NCI-H1694 (cell line): ENCODE data around the gene NUBP1.
"Not testable (repeated sequence)": the region's sequence is repeated elsewhere in the genome, so short reads cannot be mapped to it uniquely, and the experiment has no call there.

ENCODE experiments used
- DNase-seq: peaks from one replicate; lab custom pipeline; 2025; lab: John Stamatoyannopoulos, UW

Gene NUBP1

DNA sequence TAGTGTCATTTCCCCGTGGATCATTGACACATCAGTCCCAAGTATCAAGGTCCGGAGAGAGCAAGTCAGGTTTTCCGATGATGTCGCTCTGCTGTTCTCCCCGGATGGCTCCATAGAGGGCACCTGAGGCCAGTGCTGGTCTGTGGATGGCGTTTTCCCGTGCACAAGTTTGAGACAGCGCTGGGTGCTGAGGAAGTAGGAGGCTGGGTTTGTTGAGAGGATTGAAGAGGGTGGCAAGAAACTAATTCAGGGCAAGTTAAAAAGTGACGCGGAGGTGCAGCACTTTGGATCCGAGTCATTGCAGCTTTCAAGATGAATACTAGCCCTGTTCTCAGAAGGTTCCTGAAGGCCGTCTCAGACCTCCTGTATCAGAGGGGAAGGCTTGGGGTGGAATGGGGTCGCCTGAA, 7.7 kb downstream of the NUBP1 start:
- DNase-seq, result no peak

DNA sequence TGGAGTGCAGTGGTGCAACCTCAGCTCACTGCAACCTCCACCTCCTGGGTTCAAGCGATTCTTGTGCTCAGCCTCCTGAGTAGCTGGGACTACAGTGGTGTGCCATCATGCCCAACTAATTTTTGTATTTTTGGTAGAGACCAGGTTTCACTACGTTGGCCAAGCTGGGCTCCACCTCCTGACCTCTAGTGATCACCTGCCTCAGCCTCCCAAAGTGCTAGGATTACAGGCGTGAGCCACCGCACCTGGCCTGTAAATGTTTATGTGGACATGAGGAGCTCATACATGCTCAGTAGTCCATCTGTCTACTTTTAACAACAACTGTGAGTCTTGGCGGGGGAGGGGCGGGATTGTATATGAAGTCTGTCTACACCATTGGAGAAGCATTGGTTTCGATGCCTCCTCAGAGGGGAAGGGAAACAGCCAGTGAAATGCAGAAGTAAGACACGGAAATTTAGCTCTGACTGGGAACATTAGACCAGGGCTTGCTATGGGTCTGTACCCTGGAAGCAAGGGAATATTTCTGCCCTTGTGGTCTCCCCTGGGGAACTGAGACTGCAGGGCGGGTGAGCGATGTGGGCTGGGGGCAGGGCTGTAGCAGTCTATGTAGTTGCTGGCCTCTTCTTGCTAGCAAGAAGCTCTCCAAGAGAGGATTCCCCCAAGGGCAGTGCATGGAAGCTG, 9.3 kb downstream of the NUBP1 start:
- DNase-seq, result no peak

DNA sequence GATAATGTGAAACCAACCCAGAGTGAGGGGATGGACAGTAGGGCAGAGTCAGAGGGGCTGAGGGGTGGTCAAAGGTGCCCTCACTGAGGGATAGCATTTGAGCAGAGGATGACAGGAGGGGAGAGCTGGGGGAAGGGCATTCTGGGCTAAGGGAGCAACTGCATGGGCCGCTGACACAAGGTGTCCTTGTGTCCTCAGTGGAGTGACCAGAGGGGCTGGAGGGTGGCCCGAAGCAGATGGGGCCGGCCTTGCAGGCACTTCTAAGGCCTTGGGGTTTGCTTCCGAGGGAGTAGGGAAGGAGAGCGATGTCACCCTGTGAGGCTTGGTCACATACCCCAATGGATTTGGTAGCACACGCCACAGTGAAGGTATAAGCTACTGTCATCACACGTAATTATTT, 10.0 kb downstream of the NUBP1 start:
- DNase-seq, result no peak

DNA sequence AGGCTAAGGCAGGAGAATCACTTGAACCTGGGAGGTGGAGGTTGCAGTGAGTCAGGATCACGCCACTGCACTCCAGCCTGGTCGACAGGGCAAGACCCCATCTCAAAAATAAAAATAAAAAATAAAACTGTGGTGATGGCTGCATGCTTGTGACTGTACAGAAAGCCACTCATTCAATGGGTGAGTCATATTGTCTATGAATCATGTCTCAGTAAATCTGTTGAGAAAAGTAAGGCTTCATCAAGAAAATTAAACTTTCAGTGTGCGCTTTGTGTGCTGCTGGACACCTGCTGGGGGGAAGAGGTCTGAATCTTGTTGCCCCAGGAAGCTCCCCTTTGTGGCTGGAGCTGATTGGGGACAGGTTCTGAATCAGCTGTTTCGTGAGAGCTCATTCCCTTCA, 11.3 kb downstream of the NUBP1 start:
- DNase-seq, result no peak

DNA sequence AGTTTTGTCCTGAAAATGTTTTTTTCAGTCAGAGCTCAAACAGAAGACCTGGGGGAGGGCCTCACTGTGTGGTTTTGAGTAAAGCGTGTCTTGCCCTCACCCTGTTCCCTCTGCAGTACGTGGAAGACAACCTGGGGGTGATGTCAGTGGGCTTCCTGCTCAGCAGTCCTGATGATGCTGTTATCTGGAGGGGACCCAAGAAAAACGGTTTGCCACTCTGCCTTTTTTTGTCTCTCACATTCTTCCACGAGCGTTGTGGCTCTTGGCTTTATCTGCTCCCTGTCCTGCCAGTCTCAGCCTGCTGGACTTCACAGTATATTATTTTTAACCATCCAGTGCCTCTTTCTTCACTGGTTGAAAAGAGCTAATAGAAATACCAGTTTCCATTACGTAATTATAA, 12.9 kb downstream of the NUBP1 start:
- DNase-seq, result no peak

DNA sequence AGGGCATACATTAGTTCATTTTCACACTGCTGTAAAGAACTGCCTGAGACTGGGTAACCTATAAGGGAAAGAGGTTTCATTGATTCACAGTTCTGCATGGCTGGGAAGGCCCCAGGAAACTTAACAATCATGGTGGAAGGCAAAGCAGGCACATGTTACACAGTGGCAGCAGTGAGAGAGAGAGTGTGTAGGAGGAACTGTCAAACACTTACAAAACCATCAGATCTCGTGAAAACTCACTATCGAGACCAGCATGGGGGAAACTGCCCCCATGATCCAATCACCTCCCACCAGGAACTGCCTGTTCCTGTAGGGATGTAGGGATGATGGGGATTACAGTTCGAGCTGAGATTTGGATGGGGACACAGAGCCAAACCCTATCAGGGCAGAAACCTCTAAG, 17.2 kb downstream of the NUBP1 start:
- DNase-seq, result no peak

DNA sequence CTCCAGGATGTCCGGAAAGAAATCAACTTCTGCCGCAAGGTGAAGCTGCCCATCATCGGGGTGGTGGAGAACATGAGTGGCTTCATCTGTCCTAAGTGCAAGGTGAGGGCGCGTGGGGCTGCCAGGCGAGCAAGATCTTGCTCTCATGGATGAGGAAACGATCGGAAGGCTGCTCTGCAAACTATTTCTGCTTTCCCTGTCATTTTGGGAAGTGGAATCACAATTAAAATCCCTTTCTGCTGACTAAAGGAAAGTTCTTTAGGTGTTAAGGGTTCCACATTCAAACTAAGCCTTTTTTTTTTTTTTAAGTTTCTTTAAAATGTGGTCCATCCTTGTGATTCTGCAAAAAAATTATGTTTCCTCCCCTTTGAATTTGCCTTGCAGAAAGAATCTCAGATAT, 17.7 kb downstream of the NUBP1 start:
- DNase-seq, result no peak

DNA sequence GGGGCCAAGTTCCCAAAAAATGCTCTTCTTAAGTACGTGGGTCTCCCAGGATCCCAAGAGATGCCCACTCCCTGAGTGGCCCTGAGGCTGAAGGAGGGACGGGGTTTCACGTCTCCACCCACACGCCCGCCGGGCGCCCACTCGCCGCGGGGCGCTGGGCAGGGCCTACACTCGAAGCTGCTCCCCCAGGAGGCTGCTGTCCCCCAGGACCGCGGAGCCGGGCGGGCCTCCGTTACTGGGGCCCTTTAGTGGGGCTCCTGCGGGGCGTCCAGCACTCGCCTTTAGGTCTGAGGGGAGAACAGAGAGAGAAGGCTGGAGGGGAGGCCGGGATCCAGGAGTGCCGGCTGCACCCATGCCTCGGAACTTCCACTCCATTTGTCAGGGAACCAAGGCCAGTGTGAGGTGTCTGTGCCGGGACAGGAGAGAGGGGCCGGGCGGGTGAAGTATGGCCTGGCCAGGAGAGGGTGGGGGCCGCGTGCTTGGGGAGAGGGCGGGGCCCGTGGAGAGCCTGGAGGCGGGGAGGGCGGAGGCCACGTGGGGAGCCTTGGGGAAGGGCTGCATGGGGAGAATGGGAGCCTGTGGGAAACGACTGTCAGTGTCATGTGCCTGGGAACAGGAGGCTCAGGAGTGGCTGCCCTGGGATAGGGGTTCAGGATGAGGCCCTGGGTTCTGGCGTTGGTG, 18.8 kb downstream of the NUBP1 start:
- no peak for DNase-seq

DNA sequence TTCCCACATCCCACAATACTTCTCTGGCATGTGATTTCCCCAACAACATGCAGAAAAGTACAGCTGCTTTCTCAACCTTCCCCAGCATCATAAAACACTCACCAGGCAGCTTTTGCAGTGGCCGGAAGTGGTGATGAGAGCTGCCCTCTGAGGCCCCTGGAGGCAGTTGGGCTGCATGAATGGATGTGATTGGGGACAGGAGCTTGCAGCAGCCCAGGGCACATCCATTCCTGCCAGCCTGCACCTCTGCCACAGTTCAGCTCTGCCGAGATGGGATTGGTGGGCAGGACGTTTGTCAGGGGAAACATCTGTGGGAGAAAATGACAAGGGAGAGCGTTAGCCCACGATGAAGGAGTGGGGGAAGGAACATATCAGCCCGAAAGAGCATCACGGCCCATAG, 19.8 kb downstream of the NUBP1 start:
- DNase-seq, result no peak

DNA sequence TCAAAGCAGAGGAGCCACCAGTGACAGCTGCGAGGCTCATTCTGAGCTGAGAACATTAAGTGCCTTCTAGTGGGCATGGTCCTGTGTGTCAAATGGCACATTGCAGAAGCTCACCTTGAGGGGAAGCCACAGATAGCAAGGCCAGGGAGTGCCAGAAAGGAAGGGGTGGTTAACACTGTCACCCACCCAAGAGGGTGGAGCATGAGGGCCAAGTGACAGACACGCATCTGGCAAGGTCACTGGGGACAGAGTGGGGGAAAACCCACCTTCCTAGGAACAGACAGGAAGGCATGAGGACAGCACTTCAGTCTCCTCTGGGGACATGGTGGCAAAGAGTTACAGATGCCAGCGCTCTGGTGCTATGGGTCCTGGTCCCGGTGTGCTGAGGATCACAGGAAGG, 22.1 kb downstream of the NUBP1 start:
- DNase-seq, result no peak

DNA sequence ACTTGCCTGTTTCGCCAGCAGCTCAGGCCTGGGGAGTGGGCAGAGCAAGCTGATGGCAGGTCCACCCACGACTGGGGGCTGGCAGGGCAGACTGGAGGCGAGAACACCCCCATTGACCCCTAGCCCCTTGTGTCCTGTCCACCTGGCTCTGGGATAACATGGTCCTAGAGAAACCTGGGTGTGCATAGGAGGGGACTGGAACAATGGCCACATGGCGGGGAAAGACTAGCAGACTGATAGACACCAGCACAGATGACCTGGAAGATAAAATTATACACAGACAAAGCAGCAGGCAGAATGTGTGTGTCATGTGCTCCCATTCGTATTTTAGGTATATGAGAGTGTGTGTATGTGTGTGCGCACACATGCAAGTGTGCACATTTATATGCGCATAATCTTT, 23.5 kb downstream of the NUBP1 start:
- DNase-seq, result no peak

DNA sequence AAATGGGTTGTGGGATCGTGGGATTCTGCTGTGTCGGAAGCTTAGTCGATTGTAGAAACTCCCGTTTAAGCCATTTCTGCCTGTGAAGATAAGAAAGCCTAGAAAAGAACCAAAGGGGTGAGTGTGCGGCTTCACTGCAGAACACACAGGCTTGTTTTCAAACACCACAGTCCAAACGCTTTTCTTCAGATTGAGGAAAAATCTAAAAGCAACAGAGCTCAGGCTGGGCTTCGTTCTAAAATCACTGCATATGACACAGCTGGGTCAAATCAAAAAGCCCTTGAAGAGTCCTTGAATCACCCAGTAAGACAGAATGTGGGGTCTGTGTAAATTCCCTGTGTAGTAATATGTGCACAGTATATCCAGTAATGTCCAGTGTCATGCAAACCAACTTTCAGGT, 25.7 kb downstream of the NUBP1 start:
- no peak for DNase-seq

DNA sequence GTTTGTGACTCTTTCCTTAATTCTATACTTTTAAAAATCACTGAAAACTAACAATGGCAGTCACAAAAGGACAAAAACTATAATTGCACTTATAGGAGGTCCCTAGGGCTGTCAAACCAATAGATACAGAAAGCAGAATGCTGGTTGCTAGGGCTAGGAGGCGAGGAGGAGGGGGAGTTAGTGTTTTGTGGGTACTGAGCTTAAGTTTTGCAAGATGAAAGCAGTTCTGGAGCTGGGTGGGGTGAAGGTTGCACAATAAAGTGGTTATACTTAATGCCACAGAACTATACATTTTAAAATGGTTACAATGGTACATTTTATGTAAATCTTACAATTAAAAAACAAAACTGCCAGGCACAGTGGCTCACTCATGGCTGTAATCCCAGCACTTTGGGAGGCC, 27.3 kb downstream of the NUBP1 start:
- DNase-seq, result no peak

DNA sequence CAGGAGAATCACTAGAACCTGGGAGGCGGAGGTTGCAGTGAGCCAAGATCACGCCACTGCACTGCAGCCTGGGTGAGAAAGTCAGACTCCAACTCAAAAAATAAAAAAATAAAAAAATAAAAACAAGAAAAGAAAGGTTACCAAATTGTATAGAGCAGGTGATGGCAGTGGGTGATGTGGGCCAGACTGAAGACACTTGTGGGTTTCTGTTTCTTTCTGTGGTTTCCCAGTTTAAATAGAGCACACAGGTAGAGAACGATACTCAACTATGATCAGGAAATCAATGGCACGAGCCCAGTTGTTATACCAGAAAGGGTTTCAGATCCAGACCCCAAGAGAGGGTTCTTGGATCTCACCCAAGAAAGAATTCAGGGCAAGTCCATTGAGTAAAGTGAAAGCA, 32.6 kb downstream of the NUBP1 start:
- DNase-seq, result no peak

DNA sequence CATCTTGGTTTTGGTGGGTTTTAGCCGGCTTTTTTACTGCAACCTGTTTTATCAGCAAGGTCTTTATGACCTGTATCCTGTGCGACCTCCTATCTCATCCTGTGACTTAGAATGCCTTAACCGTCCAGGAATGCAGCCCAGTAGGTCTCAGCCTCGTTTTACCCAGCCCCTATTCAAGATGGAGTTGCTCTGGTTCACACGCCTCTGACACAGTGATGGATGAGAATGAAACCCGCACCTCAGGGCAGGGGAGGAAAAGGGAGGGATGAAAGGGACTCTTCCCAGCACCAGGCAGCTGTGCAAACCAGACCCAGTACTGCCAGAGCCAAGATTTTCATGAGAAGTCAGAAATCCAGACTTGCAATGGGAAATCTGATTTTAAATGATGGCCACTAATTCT, 33.3 kb downstream of the NUBP1 start:
- DNase-seq, result not testable (repeated sequence)

DNA sequence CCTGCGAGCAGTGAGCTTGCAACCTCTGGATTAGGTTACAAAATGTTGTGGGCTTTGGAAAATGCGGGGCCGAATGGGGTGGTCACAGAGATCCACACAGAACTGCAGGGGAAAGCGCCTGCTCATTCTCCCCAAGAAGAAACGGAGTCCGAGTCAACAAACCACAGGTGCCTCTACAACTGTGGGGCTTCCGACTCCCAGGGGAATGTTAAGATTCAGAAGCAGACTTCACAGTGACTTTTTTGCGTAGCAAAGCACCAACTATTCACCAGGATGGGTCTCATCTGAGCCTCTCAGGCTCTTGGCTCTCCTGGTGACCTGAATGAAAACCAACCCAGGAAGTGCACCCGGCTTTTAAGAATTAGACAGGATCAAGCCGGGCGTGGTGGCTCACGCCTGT, 33.7 kb downstream of the NUBP1 start:
- DNase-seq, result no peak

DNA sequence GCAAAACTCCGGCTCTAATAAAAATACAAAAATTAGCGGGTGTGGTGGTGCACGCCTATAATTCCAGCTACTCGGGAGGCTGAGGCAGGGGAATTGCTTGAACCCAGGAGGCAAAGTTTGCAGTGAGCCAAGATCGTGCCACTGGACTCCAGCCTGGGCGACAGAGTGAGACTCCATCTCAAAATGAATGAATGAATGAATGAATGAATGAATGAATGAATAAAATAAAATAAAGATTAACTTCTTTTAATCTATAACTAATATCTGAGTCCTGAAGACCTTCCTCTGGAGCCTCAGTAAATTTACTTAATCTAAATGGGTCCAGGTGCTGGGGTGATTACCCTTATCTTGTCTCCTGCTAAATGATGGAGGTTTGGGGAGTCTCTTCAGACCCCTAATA, 36.3 kb downstream of the NUBP1 start:
- DNase-seq, result not testable (repeated sequence)

DNA sequence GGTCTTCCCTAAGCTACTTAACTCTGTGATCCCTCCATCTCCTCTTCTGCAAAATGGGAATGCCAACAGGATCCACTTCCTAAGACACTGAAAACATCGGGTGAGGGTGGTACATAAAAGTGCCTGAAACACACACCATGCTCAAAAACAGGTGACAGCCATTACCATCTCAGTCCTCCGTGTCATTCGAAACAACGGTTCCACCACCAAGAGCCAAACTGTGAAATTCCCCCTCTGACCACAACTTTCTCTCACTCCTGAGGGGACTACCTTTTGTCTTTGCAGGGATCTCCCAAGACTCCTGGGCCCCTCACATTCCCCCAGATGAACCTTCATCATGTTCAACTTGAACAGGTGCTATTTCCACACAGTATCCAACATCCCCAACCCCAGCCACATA, 37.0 kb downstream of the NUBP1 start:
- DNase-seq, result no peak

DNA sequence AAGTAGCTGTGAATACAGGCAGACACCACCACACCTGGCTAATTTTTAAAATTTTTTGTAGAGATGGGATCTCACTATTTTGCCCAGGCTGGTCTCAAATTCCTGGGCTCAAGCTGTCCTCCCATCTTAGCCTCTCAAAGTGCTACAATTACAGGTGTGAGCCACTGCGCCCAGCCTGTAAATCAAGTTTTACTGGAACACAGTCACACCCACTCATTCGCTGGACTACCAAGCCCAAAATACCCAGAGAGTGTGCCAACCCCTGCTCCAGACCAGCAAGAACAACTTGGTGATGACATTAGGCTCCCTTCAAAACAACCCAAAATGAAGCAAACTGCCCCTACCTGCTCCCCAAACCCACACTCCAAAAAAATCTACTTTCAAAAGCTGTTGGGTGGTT, 39.0 kb downstream of the NUBP1 start:
- DNase-seq, result no peak

DNA sequence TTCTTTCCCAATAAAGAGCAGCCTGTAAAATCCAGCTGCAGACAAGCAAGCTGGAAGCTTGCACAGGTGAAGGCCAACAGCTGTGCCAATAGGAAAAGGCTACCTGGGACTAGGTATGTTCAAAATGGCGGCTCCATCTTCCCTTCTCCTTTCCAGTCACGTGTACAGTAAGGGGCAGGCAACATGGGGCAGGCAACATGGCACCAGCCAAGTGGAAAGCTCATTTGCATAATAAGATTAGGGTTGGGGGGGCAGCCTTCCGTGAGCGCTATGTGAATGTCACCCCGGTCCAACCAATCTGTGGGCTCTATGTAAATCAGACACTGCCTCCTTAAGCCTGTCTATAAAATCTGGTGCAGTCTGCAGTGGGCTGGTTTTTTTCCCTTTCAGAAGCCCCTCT, 43.7 kb downstream of the NUBP1 start:
- DNase-seq, result no peak

DNA sequence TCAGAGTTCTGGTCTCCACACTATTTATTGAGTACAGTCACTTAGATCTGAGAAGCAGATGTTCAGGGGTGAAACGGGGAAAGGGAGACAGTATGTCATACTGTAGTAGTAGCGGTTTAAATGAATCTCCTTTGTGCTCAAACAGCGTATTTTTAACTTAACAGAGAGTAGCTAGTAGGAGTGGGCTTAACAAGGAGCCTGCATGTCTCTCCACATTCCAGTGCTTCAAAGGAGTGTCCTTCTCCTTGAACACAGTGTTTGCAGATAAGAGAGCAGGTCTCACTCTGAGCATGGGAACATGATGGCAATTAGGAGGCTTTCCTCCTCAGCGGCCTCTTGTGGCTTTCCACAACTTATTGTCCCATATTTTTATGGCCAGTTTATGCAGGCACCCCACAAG, 45.0 kb downstream of the NUBP1 start:
- DNase-seq, result not testable (repeated sequence)

DNA sequence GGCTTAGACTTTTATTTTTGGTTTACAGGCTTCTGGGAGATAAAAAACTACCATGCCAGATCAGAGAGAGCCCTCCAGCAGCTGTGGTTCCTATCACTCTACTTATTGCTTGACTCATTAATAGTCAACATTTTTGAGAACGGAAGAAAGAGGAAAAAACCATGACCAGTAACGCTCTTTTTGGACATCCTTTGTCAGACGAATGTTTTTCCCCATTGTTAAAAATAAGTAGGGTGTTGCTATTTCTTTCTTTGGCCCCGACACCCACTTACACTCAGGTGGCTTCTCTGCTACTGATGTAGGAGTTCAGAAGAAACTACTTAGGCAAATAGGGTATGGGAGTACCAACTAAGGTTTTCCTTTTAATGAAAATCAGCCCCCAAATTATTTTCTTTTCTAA, 47.4 kb downstream of the NUBP1 start:
- no peak for DNase-seq

DNA sequence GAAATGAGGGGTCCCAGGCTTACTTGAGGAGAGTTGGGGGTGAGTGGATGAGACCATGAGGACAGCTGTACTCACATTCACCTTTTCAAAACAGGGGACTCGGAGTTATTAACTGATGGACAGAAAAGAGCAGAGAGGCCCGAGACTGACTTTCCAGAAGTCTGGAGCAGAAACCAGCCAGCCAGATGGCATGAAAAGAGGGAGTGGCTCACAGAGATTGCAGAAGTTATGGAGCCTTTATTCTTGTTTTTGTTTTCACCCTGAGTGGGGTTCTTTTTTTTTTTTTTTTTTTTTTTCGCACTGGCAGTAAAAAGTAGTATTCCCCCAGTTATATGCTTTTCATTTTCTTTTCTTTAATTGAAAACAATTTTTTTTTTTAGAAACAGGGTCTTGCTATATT, 56.1 kb downstream of the NUBP1 start:
- DNase-seq, result no peak

DNA sequence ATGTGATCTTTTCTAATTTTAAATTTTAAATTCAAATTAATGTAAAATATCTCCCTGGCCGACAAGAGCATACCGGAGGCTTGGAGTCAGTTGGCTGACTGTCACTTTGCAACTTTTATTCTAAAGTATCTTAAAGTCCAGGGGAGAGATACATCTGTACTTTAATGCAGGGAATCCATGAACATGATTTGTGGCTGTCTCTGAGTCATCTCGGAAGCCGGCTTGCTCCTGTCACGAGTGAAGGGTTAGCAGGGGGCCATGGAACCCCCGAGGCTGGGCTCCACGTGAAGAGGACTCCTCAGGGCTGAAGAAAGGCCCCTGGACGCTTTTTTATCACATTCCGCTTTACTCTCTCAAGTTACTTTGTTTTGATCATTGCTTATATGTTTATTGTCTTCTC, 61.7 kb downstream of the NUBP1 start:
- DNase-seq, result no peak
